ENCODE results near the gene GPR83. TPM values are rescaled to one million over a fixed set of nuclear protein-coding genes. Genes with fewer than 3 reads are reported as not detected.
"Not testable (repeated sequence)": the region's sequence is repeated elsewhere in the genome, so short reads cannot be mapped to it uniquely, and the experiment has no call there.

Gene GPR83
- polyA plus RNA-seq, 3 donors: 0.07 to 0.12 TPM; not detected in 1

DNA sequence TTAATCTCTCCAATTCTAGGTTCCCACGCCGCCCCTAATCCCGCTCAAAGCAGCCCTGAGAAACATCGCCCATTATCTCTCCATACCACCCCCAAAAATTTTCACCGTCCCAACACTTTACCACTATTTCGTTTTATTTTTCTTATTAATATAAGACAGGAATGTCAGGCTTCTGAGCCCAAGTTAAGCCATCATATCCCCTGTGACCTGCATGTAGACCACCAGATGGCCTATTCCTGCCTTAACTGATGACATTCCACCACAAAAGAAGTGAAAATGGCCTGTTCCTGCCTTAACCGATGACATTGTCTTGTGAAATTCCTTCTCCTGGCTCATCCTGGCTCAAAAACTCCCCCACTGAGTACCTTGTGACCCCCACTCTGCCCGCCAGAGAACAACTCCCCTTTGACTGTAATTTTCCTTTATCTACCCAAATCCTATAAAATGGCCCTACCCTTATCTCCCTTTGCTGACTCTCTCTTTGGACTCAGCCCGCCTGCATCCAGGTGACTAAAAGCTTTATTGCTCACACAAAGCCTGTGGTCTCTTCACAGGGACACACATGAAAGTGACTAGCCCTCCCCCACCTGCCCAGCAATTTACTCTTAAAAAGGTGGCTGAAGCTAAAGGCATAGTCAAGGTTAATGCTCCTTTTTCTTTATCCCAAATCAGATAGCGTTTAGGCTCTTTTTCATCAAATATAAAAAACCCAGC, 50.2 kb downstream of the GPR83 start:
- peaks cover 1 to 12% (median 5%) of the 10 kb centered on the region in 7 donors for H3K9me3 Mint-ChIP-seq
- H3K4me3 Mint-ChIP-seq; H3K4me2 ChIP-seq (replicated peaks; ENCODE audit: extremely low read depth, low read length, poor library complexity, severe bottlenecking); H3K4me3 ChIP-seq (replicated peaks in 1 of 3; ENCODE audit: low read depth in 2 of 3, low read length in 3 of 3); intact Hi-C loops (cut with micrococcal nuclease); H3K27ac ChIP-seq (ENCODE audit: low read depth in 1 of 2, low read length in 2 of 2); H3K9me3 ChIP-seq (replicated peaks in 1 of 2; ENCODE audit: control insufficient read depth in 1 of 2, insufficient read depth in 1 of 2, low read length in 2 of 2); H3K27ac Mint-ChIP-seq; H3K27me3 ChIP-seq (ENCODE audit: control insufficient read depth in 2 of 2, insufficient read depth in 2 of 2, low read length in 2 of 2); H3K4me1 ChIP-seq (ENCODE audit: control insufficient read depth in 1 of 2, insufficient read depth in 2 of 2, low read length in 2 of 2); H3K4me1 Mint-ChIP-seq; H3K79me2 ChIP-seq (ENCODE audit: insufficient read depth, low read length); H3K36me3 Mint-ChIP-seq; H3K27me3 Mint-ChIP-seq (ENCODE audit: low read depth in 3 of 3); H3K9ac ChIP-seq (ENCODE audit: insufficient read depth, low read length, poor library complexity, severe bottlenecking); H4K20me1 ChIP-seq (ENCODE audit: insufficient read depth, low read length); DNase-seq; H2AFZ ChIP-seq (ENCODE audit: insufficient read depth, low read depth, low read length, poor library complexity, severe bottlenecking); H3K36me3 ChIP-seq (replicated peaks in 1 of 2; ENCODE audit: control insufficient read depth in 1 of 2, insufficient read depth in 2 of 2, low read length in 2 of 2): not testable (repeated sequence)
- 100% methylated on average over 3 of the region's 10 CpGs for WGBS (ENCODE audit: insufficient coverage)

DNA sequence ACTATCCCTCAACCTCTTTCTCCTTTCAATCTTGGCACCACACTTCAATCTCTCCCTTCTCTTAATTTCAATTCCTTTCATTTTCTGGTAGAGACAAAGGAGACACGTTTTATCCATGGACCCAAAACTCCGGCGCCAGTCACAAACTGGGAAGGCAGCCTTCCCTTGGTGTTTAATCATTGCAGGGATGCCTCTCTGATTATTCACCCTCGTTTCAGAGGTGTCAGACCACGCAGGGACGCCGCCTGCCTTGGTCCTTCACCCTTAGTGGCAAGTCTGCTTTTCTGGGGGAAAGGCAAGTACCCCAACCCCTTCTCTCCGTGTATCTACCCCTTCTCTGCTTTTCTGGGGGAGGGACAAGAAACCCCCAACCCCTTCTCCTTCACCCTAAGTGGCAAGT, 54.9 kb downstream of the GPR83 start:
- H3K27me3 ChIP-seq (ENCODE audit: control insufficient read depth in 2 of 2, insufficient read depth in 2 of 2, low read length in 2 of 2); H3K4me1 Mint-ChIP-seq; intact Hi-C loops (cut with micrococcal nuclease); H3K27me3 Mint-ChIP-seq (ENCODE audit: low read depth in 3 of 3); H3K4me3 ChIP-seq (replicated peaks in 1 of 3; ENCODE audit: low read depth in 2 of 3, low read length in 3 of 3); H3K27ac Mint-ChIP-seq; H4K20me1 ChIP-seq (ENCODE audit: insufficient read depth, low read length); H3K27ac ChIP-seq (ENCODE audit: low read depth in 1 of 2, low read length in 2 of 2); H3K36me3 Mint-ChIP-seq; H3K36me3 ChIP-seq (replicated peaks in 1 of 2; ENCODE audit: control insufficient read depth in 1 of 2, insufficient read depth in 2 of 2, low read length in 2 of 2); H3K79me2 ChIP-seq (ENCODE audit: insufficient read depth, low read length); H3K9ac ChIP-seq (ENCODE audit: insufficient read depth, low read length, poor library complexity, severe bottlenecking); H3K4me1 ChIP-seq (ENCODE audit: control insufficient read depth in 1 of 2, insufficient read depth in 2 of 2, low read length in 2 of 2); H3K4me2 ChIP-seq (replicated peaks; ENCODE audit: extremely low read depth, low read length, poor library complexity, severe bottlenecking); DNase-seq; H2AFZ ChIP-seq (ENCODE audit: insufficient read depth, low read depth, low read length, poor library complexity, severe bottlenecking); H3K9me3 ChIP-seq (replicated peaks in 1 of 2; ENCODE audit: control insufficient read depth in 1 of 2, insufficient read depth in 1 of 2, low read length in 2 of 2); H3K4me3 Mint-ChIP-seq: not testable (repeated sequence)
- WGBS (ENCODE audit: insufficient coverage): 89% methylated on average over 3 of the region's 8 CpGs
- H3K9me3 Mint-ChIP-seq: peaks cover 1 to 18% (median 4%) of the 10 kb centered on the region in 7 donors

DNA sequence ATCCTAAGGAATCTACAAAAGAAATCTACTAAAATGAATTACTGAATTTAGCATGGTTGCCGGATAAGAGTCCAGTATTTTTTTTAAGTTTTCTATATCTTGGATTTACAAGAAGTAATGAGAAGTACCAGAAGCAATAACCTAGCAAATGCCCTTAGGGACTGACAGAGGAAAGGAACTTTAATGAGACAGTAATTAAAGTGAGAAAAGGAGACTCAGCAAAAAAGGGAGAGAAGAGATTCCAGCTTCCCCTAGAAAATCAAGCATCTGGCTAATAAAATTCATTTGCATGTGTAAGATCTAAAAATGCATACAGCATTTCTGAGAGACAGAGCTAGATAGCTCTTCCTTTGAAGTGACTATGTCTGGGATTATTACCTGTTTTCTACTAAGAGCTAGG, 57.7 kb downstream of the GPR83 start:
- Mint-ChIP-seq H3K27ac (no peak overlapping the region), H3K9me3 (peaks cover 2 to 18% (median 3%) of the 10 kb centered on the region in 7 donors), H3K27me3 (ENCODE audit: low read depth in 3 of 3) (peaks cover 1 to 5% (median 4%) of the 10 kb centered on the region in 3 donors), H3K4me3 (no peak overlapping the region), H3K4me1 (no peaks in the 10 kb centered on the region), H3K36me3 (no peaks in the 10 kb centered on the region)
- Histone ChIP-seq H3K79me2 (ENCODE audit: insufficient read depth, low read length) (no peaks in the 10 kb centered on the region), H3K9ac (ENCODE audit: insufficient read depth, low read length, poor library complexity, severe bottlenecking) (no peak overlapping the region), H4K20me1 (ENCODE audit: insufficient read depth, low read length) (no peaks in the 10 kb centered on the region), H3K36me3 (replicated peaks in 1 of 2; ENCODE audit: control insufficient read depth in 1 of 2, insufficient read depth in 2 of 2, low read length in 2 of 2) (no peaks in the 10 kb centered on the region), H3K4me1 (ENCODE audit: control insufficient read depth in 1 of 2, insufficient read depth in 2 of 2, low read length in 2 of 2) (no peaks in the 10 kb centered on the region), H3K27me3 (ENCODE audit: control insufficient read depth in 2 of 2, insufficient read depth in 2 of 2, low read length in 2 of 2) (no peaks in the 10 kb centered on the region), H2AFZ (ENCODE audit: insufficient read depth, low read depth, low read length, poor library complexity, severe bottlenecking) (no peak overlapping the region), H3K4me3 (replicated peaks in 1 of 3; ENCODE audit: low read depth in 2 of 3, low read length in 3 of 3) (no peak overlapping the region), H3K27ac (ENCODE audit: low read depth in 1 of 2, low read length in 2 of 2) (no peak overlapping the region), H3K9me3 (replicated peaks in 1 of 2; ENCODE audit: control insufficient read depth in 1 of 2, insufficient read depth in 1 of 2, low read length in 2 of 2) (no peaks in the 10 kb centered on the region), H3K4me2 (replicated peaks; ENCODE audit: extremely low read depth, low read length, poor library complexity, severe bottlenecking) (no peak overlapping the region)
- intact Hi-C loops (cut with micrococcal nuclease): no loop called here
- TF ChIP-seq CTCF (IDR thresholded peaks at IDR 0.05): no peak
- no CpG with 5 or more reads among the region's 1 CpG for WGBS (ENCODE audit: insufficient coverage)
- no peak for DNase-seq
